Naive thymus-derived CD8-positive, alpha-beta T cell (primary cell): ENCODE measurements around the gene GNB1L. TPM values are rescaled to one million over a fixed set of nuclear protein-coding genes. Genes with fewer than 3 reads are reported as not detected.
A peak's percentile ranks its signal among the peaks of the same experiment; 100 is the strongest.

Experiments
- ATAC-seq, 2 donors: fragments of 150-1000 bp; cut with Tn5 transposase in 1 of 2; sonication (Bioruptor Pico), chemical (Tn5 transposase) in 1 of 2; 1 replicate in 1 of 2; 2 replicates in 1 of 2; pipeline ENCODE4 v1.10.0; 2021; ENCODE audit warnings: mild to moderate bottlenecking in 2 of 2, moderate library complexity in 2 of 2
- POLR2A ChIA-PET: fragments of 350-600 bp; sonication (Branson Sonifier 250); formaldehyde crosslinking; loops from one replicate; lab custom pipeline; 2021; ENCODE audit warnings: antibody characterized with exemption; lab: Charles Lee
- DNase-seq, 10 donors: peaks; one replicate each; pipeline versions ENCODE4 v3.0.0 to v3.0.0-alpha.2; 2020 to 2022
- H3K27ac Mint-ChIP-seq, 10 donors: one replicate each; pipeline ENCODE4 v1.8.0; 2020 to 2022; ENCODE audit warnings: mild to moderate bottlenecking in 10 of 10, mixed read lengths in 10 of 10, moderate library complexity in 4 of 10, inconsistent platforms in 1 of 10
- H3K27me3 Mint-ChIP-seq, 5 donors: one replicate each; pipeline ENCODE4 v1.8.0; 2021 to 2022; ENCODE audit warnings: mixed read lengths in 5 of 5
- H3K36me3 Mint-ChIP-seq, 3 donors: one replicate each; pipeline ENCODE4 v1.8.0; 2020 to 2022; ENCODE audit warnings: mixed read lengths in 3 of 3, mild to moderate bottlenecking in 2 of 3, inconsistent platforms in 1 of 3
- H3K4me1 Mint-ChIP-seq, 4 donors: one replicate each; pipeline ENCODE4 v1.8.0; 2021 to 2022; ENCODE audit warnings: mixed read lengths in 4 of 4
- H3K4me3 Mint-ChIP-seq, 10 donors: one replicate each; pipeline ENCODE4 v1.8.0; 2020 to 2022; ENCODE audit warnings: mild to moderate bottlenecking in 10 of 10, mixed read lengths in 10 of 10, moderate library complexity in 6 of 10, inconsistent platforms in 1 of 10
- H3K9me3 Mint-ChIP-seq, 9 donors: one replicate each; pipeline ENCODE4 v1.8.0; 2020 to 2022; ENCODE audit warnings: mixed read lengths in 9 of 9, mild to moderate bottlenecking in 3 of 9, inconsistent platforms in 1 of 9, moderate library complexity in 1 of 9
- polyA plus RNA-seq, 3 donors: library from polyadenylated mRNA; unstranded; fragments of 300-500 nt; fragmentation: Illumina TruSeq; gene quantifications; one replicate each; pipeline ENCODE4 v1.2.3, GENCODE V29; 2021
- total RNA-seq, 8 experiments: library from RNA in 2 of 8; stranded (reverse) in 2 of 8; gene quantifications; one replicate each; pipeline ENCODE4 v1.2.3 and lab custom pipeline; 2021 to 2026

Gene GNB1L
- total and polyA plus RNA-seq, 5 experiments from 2014 or later = 11.0 to 18.7 (median 12.5) TPM

DNA sequence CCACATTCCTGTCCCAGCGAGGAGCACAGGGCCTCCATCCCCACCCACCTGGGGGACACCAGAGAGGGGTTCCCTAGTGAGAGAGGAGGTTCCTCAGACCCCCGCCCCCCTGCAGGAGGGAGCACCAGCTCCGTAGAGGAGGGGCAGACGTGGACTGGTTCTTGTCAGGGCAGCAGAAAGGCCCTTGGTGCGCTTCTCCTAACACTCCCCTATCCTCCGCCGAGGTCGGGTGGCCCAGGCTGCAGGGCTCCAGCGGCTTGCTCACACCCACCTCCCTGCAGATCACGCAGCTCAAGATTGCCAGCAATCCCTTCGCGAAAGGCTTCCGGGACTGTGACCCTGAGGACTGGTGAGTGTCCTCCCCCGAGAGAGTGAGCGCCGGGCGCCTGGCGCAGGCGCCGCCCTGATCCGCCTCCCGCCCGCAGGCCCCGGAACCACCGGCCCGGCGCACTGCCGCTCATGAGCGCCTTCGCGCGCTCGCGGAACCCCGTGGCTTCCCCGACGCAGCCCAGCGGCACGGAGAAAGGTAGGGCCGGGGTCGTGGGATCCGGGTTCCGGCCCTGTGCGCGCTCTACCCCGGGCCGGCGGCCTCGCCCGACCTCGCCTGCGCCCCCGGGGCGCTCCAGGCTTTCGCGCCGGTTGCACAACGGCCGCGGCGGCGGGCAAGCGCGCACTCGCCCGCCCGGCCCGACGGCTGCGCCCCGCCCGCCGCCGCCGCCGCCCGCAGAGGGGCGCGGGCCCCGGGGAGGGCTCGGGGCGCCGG, 89.0 kb downstream of the GNB1L start:
- H3K9me3 Mint-ChIP-seq = peaks cover 0 to 1% (median 0%) of the 10 kb centered on the region in 9 donors
- H3K4me1 Mint-ChIP-seq = peaks cover 6 to 23% (median 17%) of the 10 kb centered on the region in 4 donors
- POLR2A ChIA-PET = no interaction called here
- peaks cover 33 to 77% (median 46%) of the 10 kb centered on the region in 5 donors for H3K27me3 Mint-ChIP-seq
- no peak overlapping the region for H3K27ac Mint-ChIP-seq
- H3K4me3 Mint-ChIP-seq = peak overlapping the region; percentile 61 to 82 (median 71)
- peak; percentile 57 to 60 for ATAC-seq
- peaks cover 0 to 5% (median 0%) of the 10 kb centered on the region in 3 donors for H3K36me3 Mint-ChIP-seq
- no peak for DNase-seq

DNA sequence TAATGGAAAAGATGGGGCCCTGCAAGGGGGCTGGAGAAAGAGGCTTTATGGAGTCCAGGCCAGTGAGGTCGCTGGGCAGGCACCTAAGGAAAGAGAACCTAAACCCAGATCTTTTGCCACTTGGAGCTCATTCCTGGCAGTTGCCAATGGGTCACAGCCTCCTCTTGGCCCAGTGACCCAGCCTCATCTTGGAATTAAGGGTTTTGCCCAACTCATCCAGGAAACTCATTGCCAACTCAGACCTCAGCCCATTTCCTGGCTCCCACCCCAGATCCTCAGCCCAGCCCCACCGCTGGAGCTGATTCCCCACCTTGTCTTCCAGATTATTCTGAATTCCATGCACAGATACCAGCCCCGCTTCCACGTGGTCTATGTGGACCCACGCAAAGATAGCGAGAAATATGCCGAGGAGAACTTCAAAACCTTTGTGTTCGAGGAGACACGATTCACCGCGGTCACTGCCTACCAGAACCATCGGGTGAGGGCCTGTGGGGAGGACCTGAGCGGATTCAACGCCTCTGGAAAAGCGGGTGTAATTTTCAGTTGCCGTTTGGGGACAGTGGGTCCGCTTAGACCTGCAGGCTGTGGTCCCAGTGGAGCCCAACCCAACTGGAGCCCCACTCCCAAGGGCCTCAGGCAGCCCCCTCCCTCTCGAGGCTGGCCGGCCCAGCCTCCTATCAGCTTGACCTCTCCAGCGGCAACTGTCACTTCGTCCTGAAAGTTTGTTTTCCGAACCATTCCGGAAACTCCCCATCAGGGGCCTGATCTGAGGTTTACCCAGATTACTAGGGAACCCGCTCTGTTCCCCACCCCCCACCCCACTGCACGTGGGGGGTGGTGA, 89.8 kb downstream of the GNB1L start:
- no peak overlapping the region for H3K27ac Mint-ChIP-seq
- H3K36me3 Mint-ChIP-seq = peaks cover 2 to 10% (median 6%) of the 10 kb centered on the region in 3 donors
- H3K4me3 Mint-ChIP-seq = peak overlapping the region in 9 of 10 donors; percentile 30 to 79 (median 65)
- POLR2A ChIA-PET = no interaction called here
- H3K9me3 Mint-ChIP-seq = peaks cover 0 to 1% (median 0%) of the 10 kb centered on the region in 9 donors
- peaks cover 33 to 77% (median 43%) of the 10 kb centered on the region in 5 donors for H3K27me3 Mint-ChIP-seq
- no peak for ATAC-seq
- no peak for DNase-seq
- peaks cover 9 to 28% (median 23%) of the 10 kb centered on the region in 4 donors for H3K4me1 Mint-ChIP-seq

DNA sequence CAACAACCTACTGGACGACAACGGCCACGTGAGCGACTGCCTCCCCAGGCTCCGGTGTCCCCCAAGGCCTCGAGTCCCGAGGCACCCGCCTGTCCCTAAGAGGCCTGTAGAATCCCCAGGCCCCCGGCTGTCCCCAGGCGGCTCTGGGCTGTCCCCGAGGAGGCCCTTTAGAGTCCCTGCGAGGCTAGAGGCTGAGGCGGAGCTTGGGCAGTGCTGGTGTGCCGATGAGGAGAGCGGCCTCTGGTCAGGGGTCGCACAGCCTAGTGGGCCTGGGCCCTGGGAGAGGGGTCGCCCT, 90.4 kb downstream of the GNB1L start:
- peaks cover 0 to 1% (median 0%) of the 10 kb centered on the region in 9 donors for H3K9me3 Mint-ChIP-seq
- POLR2A ChIA-PET = no interaction called here
- peaks cover 2 to 11% (median 8%) of the 10 kb centered on the region in 3 donors for H3K36me3 Mint-ChIP-seq
- no peak overlapping the region for H3K27ac Mint-ChIP-seq
- H3K27me3 Mint-ChIP-seq = peaks cover 30 to 77% (median 43%) of the 10 kb centered on the region in 5 donors
- no peak for DNase-seq
- ATAC-seq = no peak
- H3K4me3 Mint-ChIP-seq = peak overlapping the region in 1 of 10 donors; percentile 38
- H3K4me1 Mint-ChIP-seq = peaks cover 14 to 32% (median 29%) of the 10 kb centered on the region in 4 donors

DNA sequence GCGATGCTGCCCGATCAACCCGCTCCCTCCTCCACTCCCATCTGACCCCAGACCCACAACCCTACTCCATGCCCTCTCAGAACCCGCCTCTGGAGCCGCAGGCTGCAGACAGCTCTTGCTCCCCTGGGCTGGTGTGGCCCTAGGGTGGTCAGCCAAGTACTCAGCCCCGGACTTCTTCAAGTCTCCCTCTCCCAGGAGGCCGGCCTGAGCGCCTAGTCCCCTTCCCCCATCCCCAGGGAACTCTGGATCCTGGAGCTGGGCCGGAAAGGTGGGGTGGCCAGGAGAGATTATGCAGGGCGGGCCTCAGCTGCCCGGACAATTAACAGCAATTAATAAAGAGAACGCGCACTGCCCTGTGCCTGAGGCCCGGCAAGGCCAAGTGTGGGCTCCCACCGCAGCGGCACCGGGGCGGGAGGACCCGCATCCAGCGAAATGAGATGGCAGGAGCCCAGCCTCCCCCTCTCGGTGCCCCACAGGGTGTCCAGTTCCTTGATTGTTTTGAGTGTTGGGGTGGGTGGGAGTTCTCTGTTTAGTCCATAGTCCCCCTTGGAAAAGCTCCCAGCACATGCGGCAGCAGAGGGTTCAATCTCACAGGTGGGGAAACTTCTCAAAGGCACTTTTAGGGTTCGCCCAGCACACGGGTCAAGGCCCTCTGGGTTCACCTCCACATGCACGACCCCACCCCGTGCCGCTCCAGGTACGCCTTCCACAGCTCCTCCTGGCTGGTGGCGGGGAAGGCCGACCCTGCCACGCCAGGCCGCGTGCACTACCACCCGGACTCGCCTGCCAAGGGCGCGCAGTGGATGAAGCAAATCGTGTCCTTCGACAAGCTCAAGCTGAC, 91.0 kb downstream of the GNB1L start:
- ATAC-seq = no peak
- POLR2A ChIA-PET = no interaction called here
- Mint-ChIP-seq H3K27ac (no peak overlapping the region), H3K9me3 (peaks cover 0 to 1% (median 0%) of the 10 kb centered on the region in 9 donors), H3K36me3 (peaks cover 2 to 11% (median 8%) of the 10 kb centered on the region in 3 donors), H3K27me3 (peaks cover 27 to 75% (median 41%) of the 10 kb centered on the region in 5 donors), H3K4me3 (peak overlapping the region in 1 of 10 donors; percentile 18), H3K4me1 (peaks cover 14 to 31% (median 29%) of the 10 kb centered on the region in 4 donors)
- DNase-seq = no peak

DNA sequence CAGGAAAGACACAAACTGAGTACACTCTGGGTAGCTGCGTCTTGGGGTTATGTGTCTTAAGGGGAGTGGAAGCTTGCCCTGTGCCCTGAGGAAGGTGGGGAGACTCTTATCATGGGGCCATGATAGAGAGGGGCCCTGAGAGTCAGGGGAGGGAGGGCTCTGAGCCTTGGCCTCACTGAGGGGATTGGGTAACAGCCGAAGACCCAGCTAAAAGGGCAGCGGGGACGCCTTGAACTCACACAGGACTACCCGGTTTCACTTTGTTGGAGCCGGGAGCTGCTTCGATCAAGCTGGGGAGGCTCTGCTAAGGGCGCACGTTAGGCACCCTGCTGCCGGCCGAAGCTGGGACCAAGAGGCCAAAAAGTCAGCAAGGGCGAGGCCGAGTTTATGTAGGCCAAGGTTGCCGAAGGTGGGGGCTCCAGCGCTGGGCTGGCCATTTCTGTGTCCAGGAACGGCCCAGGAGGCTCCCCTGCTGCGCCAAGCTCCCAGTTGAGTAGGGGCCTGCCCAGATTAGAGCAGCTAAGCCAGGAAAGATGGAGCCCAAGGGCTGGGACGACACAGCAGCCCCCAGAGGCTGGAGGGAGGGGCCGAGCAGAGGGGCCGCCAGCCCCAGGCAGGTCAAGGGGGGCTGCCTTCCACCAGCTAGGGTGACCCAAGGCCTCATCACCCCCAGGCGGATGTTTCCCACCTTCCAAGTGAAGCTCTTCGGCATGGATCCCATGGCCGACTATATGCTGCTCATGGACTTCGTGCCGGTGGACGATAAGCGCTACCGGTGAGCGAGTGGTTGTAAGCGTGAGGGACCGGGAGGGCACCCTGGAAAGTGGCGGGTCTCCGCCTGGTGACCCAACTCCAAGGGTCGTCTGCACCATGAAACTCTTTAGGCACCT, 91.9 kb downstream of the GNB1L start:
- Mint-ChIP-seq H3K27ac (no peak overlapping the region), H3K4me1 (peaks cover 13 to 36% (median 28%) of the 10 kb centered on the region in 4 donors), H3K36me3 (peaks cover 2 to 11% (median 8%) of the 10 kb centered on the region in 3 donors), H3K27me3 (peaks cover 23 to 76% (median 44%) of the 10 kb centered on the region in 5 donors), H3K9me3 (peaks cover 0 to 1% (median 0%) of the 10 kb centered on the region in 9 donors), H3K4me3 (peak overlapping the region in 3 of 10 donors; percentile 15 to 40 (median 36))
- DNase-seq (no peak), ATAC-seq (no peak)
- POLR2A ChIA-PET = no interaction called here

DNA sequence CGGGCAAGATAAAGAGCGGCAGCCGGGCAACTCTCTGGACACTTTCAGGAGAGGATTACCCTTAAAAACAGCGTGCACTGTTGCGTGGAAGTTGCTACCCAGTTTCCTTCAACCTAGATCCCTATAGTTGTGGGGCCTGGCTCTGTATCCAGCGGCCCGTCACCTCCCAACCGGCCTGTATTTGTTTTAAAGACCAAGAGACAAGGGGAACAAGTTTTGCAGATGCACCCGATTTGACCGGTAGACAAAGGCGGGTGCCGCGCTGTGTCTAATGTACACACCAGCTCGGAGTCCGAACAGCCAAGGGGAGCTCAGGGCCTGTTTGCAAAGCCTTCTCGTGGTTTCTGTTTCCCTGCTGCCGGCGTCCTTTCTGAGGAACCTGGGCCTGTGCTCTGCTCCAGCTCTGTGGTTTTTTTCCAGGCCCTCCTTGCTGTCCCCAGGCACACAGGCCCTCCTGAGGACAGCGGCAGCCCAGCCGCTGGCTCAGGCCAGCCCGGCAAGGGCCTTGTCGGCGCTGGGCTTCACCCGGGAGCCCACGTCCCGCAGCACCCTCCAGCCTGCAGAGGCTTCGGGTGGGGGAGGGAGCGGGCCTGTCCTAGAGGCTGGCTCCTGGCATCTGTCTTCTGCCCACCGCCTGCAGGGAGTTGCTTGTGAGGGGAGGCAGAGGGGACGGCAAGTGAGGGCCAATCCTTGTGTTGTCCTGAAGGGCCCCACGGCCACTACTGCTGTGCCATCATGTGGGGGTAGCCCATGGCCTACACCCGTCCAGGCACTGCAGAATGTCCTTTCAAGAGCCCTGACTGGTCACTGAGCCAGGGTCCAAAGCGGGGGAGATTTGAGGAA, 92.7 kb downstream of the GNB1L start:
- H3K4me3 Mint-ChIP-seq = peak overlapping the region; percentile 59 to 83 (median 78)
- peaks cover 2 to 9% (median 8%) of the 10 kb centered on the region in 3 donors for H3K36me3 Mint-ChIP-seq
- ATAC-seq (no peak), DNase-seq (no peak)
- H3K27me3 Mint-ChIP-seq = peaks cover 25 to 76% (median 42%) of the 10 kb centered on the region in 5 donors
- H3K27ac Mint-ChIP-seq = no peak overlapping the region
- peaks cover 18 to 34% (median 28%) of the 10 kb centered on the region in 4 donors for H3K4me1 Mint-ChIP-seq
- POLR2A ChIA-PET = no interaction called here
- peaks cover 0 to 1% (median 0%) of the 10 kb centered on the region in 9 donors for H3K9me3 Mint-ChIP-seq

DNA sequence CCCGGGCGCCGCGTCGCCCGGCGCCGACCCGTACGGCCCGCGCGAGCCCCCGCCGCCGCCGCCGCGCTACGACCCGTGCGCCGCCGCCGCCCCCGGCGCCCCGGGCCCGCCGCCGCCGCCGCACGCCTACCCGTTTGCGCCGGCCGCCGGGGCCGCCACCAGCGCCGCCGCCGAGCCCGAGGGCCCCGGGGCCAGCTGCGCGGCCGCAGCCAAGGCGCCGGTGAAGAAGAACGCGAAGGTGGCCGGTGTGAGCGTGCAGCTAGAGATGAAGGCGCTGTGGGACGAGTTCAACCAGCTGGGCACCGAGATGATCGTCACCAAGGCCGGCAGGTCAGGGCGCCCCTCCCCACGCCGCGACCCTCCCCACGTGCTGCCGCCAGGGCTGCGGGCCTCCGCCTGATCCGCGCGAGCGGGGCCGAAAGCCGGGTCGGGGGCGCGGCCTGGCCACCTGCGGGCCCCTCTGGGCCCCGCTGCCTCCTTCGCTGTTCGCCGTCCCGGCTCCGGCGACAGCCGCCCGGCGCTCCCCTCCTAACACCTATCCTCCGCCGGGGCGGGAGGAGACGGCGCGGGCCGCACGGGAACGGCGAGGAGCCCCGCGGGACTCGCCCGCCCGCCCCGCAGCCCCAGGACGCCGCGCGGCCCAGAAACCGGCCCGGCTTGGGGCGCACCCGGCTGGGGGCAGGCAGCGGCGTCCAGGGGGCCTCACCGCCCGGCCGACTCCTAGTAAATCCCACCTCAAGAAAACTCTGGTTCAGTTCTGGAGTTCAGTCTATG, 93.5 kb downstream of the GNB1L start:
- Mint-ChIP-seq H3K27ac (no peak overlapping the region), H3K36me3 (peaks cover 2 to 9% (median 8%) of the 10 kb centered on the region in 3 donors), H3K4me1 (peaks cover 18 to 37% (median 32%) of the 10 kb centered on the region in 4 donors), H3K9me3 (peaks cover 0 to 1% (median 0%) of the 10 kb centered on the region in 9 donors), H3K4me3 (peak overlapping the region; percentile 59 to 83 (median 78)), H3K27me3 (peaks cover 27 to 76% (median 45%) of the 10 kb centered on the region in 5 donors)
- POLR2A ChIA-PET = no interaction called here
- no peak for DNase-seq
- ATAC-seq = no peak

DNA sequence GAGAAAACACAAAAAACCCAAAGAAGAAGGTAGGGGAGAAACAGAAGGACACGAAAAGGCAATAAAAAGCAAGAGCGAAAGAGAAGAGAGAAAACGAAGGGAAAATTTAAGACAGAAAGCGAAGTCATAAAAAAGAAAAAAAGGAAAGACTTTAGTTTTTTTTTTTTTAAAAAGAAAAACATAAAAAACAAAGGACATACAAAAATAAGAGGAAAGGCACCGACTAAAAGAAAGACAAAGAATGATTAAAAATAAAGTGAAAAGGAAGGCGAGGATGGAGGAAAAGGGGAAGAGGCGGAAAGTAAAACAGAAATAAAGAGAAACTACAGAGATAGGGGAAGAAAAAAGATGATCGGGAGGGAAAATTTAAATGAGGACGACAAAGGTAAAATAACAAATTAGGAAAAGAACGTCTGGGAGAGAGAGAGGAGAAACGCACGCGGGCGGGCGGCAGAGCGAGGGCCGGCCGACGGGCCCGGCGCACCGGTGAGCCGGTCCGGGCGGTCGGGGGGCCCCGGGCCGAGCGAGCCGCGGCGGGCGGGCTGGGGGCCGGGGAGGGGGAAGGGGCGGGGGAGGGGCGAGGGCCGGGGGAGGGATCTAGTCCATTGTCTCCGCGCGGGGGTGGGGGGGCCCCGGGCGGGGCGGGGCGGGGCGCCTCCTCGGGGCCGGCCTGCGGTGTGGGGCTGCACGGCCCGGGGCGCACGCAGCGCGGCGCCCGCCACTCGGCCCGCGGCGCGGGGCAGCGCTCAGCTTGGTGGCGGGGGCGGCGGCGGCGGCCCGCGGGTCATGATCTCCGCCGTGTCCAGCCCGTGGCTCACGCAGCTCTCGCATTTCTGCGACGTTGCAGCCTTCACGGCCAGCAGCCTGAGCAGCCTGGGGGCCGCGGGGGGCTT, 94.4 kb downstream of the GNB1L start, which contains the start of gene TBX1:
Gene TBX1 (plus strand): TSS at position 721 of the 893 bp plus-strand sequence. CDS start 66 bp downstream, at position 787.
- no peak for DNase-seq
- no peak for ATAC-seq
- POLR2A ChIA-PET = no interaction called here
- H3K9me3 Mint-ChIP-seq = peaks cover 0 to 1% (median 0%) of the 10 kb centered on the region in 9 donors
- H3K4me1 Mint-ChIP-seq = peaks cover 21 to 44% (median 35%) of the 10 kb centered on the region in 4 donors
- H3K4me3 Mint-ChIP-seq = peak within 1 kb of the TSS; percentile 79 to 95 (median 88)
- H3K27ac Mint-ChIP-seq = peak within 1 kb of the TSS in 3 of 10 donors; percentile 40 to 91 (median 49)
- peaks cover 2 to 9% (median 8%) of the 10 kb centered on the region in 3 donors for H3K36me3 Mint-ChIP-seq
- H3K27me3 Mint-ChIP-seq = peaks cover 29 to 81% (median 47%) of the 10 kb centered on the region in 5 donors

DNA sequence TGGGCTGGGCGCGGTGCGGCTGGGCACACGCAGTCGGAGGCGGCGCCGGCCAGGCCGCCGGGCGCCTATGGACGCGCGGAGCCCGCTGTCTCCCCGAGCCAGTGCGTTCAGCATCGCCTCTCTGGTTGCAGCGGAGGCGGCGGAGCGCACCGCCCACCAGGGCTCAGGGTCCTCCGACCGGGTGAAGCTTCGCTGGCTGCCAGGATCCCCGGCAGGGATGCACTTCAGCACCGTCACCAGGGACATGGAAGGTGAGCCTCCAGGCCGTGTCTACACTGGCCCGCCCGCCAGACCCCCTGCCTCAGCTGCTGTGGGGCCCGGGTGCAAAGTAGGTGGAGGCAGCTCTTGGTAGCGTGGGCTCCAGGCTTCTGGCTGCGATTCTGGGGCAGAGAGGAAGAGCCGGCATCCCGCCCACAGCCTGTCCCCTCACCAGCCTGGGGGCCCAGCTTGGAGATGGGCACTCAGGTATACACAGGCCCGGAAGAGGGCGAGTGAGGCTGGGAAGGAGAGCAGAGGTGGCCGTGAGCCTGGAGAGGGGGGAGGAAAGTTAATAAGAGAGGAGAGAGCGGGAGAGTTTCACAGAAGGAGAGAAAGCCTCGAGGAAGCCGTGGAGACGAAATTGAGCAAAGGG, 95.1 kb downstream of the GNB1L start:
- POLR2A ChIA-PET = no interaction called here
- Mint-ChIP-seq H3K4me1 (peaks cover 21 to 44% (median 32%) of the 10 kb centered on the region in 4 donors), H3K4me3 (peak overlapping the region; percentile 79 to 95 (median 88)), H3K27me3 (peaks cover 26 to 79% (median 44%) of the 10 kb centered on the region in 5 donors), H3K27ac (peak overlapping the region in 3 of 10 donors; percentile 40 to 91 (median 49)), H3K9me3 (no peaks in the 10 kb centered on the region), H3K36me3 (peaks cover 2 to 8% (median 6%) of the 10 kb centered on the region in 3 donors)
- ATAC-seq = peak; percentile 17 to 18
- no peak for DNase-seq
